HG03066 (cell line): ENCODE data around the gene RMP24.

ENCODE experiments used
- ATAC-seq: cut with Tn5 transposase; IDR thresholded peaks from one replicate; pipeline ENCODE4 v1.9.1; 2021; ENCODE audit warnings: low read depth; ENCODE audit not compliant: unreplicated experiment

The RMP24 gene

GRCh38 chr18:35972197-35973000, at the start of gene RMP24:
RMP24 (plus strand) TSS chr18:35972679.
- ATAC-seq: peak; percentile 88

- ATAC-seq: no peak
These were observed 48.4 kb upstream of the RMP24 start for GRCh38 chr18:35923939-35924684.

- ATAC-seq: no peak
These were observed 45.6 kb upstream of the RMP24 start for GRCh38 chr18:35926884-35927283.

DNA sequence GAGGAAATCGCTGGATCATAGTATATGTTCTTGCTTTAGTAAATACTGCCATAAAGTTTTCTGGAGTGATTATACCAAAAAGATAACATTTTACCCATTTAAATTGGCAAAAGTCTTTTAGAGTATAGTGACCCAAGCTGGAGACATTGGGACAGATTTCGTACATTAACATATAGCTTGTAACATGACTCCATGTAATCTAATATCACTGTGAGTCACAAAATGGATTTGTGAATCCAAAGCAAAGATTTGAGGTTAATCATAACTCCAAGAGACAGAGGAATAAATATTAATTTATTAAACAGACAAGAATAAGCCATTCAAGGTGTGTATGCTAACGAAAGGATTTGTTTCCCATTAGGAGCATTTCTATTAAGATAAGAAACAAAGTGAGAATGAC, 45.0 kb upstream of the RMP24 start:
- ATAC-seq: no peak

- no peak for ATAC-seq
These were observed 38.5 kb upstream of the RMP24 start for GRCh38 chr18:35933982-35934381.

DNA sequence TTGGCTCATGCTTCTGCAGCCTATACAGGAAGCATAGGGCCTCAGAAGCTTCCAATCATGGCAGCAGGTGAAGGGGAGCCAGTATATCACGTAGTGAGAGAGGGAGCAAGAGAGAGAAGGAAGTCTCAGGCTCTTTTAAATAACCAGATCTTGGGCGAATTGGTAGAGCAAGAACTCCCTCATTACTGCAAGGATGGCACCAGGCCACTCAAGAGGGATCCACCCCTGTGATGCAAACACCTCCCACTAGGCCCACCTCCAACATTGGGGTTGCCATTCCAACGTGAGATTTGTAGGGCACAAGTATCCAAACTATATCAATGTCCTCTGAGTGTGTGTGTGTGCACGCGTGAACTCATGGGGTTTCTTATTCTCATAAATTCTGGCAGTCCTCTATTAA, 37.6 kb upstream of the RMP24 start:
- ATAC-seq: no peak

DNA sequence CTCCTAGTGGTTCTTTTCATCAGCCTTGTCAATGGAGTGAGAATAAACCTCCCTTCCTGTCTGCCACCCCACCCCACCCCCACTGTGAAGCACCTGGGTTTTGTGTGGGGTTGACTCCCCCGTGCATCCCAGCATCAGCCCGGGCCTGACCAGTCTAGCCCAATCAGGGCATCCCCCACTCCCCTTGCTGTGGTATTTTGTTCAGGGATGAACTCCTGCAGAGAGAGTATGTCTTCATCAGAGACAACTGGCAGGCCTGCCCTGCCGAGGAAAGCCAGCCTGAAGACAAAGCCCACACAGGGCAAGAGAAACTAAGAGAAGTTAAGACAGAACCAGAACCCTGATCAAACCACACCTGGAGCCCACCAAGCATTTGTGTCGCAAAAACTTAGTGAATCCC, 36.7 kb upstream of the RMP24 start:
- no peak for ATAC-seq

GRCh38 chr18:35936951-35937350, 35.5 kb upstream of the RMP24 start:
- ATAC-seq: no peak

GRCh38 chr18:35938158-35938557, 34.3 kb upstream of the RMP24 start:
- ATAC-seq: no peak

GRCh38 chr18:35938562-35938961, 33.9 kb upstream of the RMP24 start:
- ATAC-seq: no peak

GRCh38 chr18:35939138-35939537, 33.3 kb upstream of the RMP24 start:
- no peak for ATAC-seq

- no peak for ATAC-seq
These were observed 31.2 kb upstream of the RMP24 start for GRCh38 chr18:35941299-35941698.

- no peak for ATAC-seq
These were observed 30.3 kb upstream of the RMP24 start for GRCh38 chr18:35942133-35942532.

DNA sequence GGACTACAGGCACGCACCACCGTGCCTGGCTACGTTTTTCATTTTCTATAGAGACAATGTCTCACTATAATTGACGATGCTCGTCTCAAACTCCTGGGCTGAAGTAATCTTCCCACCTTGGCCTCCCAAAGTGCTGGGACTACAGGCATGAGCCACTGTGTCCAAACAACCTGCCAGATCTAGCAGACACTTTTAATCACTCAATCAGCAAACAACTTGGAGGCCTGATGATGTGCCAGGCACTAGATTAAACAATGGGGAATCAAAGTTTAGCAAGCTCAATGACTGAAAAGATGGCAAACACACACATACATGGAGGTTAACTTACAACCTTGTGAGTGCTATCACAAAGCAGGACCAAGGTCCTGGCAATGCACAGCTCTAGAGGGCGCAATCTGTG, 29.8 kb upstream of the RMP24 start:
- no peak for ATAC-seq

GRCh38 chr18:35948080-35948479, 24.4 kb upstream of the RMP24 start:
- no peak for ATAC-seq

DNA sequence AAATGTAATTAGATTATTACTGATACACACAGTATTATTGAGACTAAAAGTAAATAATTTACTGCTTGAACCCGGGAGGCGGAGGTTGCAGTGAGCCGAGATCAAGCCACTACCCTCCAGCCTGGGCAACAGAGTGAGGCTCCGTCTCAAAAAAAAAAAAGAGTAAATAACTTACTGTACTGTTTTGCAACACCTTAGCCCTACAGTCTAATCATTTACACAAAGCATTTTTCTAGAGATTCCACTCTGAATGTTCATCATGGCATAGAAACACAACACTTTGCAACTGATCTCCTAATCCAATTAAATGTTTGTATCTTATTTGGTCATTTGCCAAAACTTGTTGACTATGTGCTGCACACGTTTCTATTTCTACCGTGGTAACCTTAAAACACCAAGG, 23.4 kb upstream of the RMP24 start:
- ATAC-seq: no peak

DNA sequence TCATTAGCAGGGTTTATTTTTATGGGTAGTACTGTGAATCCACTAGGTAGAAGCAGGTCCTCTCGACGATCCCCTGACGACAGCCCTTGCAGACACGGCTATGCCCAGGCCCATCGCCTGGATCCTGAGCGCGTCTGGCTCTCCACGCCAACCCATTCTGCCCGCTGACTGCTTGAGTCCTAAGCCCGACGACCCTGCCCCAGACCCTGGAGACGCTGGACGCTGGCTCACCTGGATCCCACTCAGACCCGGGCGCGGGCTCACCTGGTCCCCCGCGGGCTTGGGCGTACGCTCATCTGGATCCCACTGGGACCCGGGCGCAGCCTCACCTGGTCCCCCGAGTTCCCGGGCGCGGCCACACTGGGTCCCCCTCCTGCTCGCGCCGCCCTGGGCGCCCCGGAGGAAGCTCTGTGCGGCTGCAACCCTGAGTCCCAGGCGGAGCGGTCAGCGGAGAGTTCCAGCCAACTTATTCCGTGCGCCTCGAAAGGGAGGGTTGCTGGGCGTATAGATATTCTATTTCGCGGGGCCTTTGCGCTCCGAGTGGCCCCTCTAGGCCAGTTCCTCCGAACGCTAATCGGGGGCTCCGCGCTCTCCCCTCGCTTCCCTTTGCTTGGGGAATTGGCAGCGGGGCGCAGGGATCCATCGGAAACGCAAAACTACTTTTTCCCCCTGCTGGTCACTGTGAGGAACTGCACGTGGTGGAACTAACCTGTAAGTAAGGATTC, 22.4 kb upstream of the RMP24 start:
- no peak for ATAC-seq

- no peak for ATAC-seq
These were observed 21.9 kb upstream of the RMP24 start for GRCh38 chr18:35950628-35950982.

- ATAC-seq: no peak
These were observed 18.8 kb upstream of the RMP24 start for GRCh38 chr18:35953688-35954087.

GRCh38 chr18:35956226-35956625, 16.3 kb upstream of the RMP24 start:
- no peak for ATAC-seq

DNA sequence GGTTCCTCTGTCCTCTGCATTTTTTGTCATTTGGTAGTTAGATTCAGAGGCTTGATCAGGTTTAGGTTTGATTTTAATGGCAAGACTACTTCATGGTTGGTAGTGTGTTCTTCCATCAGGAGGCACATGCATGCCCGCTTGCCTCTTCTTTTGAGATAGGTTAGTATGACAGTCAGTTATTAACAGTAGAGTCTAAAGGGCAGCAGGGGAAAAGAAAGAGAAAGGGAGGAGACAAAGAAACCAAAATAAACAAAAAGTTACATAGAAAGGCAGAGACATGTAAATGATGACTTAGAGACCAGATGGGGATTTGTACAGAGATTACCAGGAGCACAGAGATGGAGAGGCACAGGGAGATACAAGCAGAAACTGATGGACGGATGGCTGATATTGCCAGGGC, 10.2 kb upstream of the RMP24 start:
- ATAC-seq: no peak
